Measurements from ENCODE around the gene ISG20. TPM values are rescaled to one million over a fixed set of nuclear protein-coding genes. Genes with fewer than 3 reads are reported as not detected.
"Not testable (repeated sequence)": the region's sequence is repeated elsewhere in the genome, so short reads cannot be mapped to it uniquely, and the experiment has no call there.

ISG20 gene
- total RNA-seq, 1 experiment from 2014 or later, result 7.9 TPM

GRCh38 chr15:88618686-88619085 is 20.1 kb upstream of the ISG20 start:
- DNase-seq (ENCODE audit: low read depth), result no peak

DNA sequence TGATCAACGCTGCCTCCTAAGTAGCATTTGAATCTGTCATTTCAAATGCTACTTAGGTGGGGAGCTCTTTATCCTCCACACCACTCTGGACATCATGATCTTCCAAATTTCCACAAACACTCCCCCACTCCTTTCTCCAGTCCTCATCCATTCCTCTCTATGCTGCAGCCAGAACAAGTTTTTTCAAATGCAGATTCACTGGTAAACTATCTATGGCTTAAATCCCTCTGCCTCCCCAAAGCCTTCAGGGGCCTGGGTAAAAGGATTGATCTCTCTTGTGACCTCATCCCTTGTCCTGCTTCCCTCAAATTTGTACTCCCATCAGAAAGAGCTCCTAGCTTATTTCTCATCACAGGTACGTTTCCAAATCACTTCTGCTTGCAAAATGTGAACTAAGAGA is 19.0 kb upstream of the ISG20 start:
- no peak for DNase-seq (ENCODE audit: low read depth)

DNA sequence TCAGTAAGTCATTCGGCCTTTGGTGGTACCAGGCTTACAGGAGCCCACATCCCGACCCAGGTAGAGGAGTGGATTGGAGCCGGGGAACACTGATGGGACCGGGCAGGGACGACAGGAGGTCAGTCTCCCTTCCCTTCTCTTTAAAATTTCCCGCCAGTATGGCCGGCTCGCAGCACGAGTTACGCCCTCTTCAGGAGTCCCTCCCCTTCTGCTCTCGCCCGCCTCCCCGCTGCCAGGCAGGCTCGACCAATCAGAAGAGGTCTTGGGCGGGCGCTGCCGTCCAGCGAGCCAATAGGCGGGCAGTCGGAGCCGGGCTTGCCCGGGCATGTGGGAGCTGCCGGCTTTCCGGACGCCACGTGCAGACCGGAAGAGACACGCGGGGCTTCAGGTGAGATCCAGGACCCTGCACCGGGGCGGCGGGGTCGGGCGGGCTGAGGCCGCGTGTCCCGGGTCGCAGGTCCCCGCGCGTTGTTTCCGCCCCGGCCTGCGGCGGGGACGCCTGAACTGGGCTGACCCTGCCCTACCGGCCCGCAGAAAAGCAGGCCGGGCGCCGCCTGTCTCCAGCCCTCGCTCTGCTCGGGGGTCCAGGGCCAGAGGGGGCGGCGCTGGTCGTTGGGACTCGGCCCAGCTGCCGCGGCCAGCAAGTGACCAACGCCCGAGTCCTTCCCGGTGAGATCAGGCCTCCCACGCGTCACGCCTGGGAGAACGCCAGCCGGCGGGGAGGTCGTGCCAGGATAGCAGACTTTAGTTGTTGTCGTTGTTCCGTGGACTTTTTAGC is 17.6 kb upstream of the ISG20 start, which contains the start of gene AEN:
Gene AEN (plus strand): TSS at position 346 of the 778 bp plus-strand sequence. CDS start 4,870 bp downstream, outside the sequence.
- peak; percentile 90 for DNase-seq (ENCODE audit: low read depth)

- DNase-seq (ENCODE audit: low read depth), result no peak
These were observed 16.8 kb upstream of the ISG20 start for GRCh38 chr15:88621789-88622604.

DNA sequence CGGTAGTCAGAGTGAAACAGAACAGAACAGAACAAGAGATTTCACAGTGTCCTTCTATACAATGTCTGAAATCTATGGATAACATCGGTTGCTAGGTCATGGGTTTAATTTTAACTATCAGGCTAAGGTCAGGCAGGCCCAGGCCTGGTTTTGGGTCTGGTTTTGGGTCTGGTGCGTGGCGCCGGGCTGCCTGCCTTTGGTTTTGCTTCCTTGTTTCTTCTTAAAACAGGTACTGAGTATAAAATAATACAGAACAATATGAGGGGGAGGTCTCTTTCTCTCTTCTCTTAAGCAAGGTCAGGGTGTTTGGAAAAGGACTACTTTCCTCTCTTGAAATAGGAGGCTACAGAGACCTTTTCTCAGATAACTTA is 16.2 kb upstream of the ISG20 start:
- DNase-seq (ENCODE audit: low read depth), result no peak

DNA sequence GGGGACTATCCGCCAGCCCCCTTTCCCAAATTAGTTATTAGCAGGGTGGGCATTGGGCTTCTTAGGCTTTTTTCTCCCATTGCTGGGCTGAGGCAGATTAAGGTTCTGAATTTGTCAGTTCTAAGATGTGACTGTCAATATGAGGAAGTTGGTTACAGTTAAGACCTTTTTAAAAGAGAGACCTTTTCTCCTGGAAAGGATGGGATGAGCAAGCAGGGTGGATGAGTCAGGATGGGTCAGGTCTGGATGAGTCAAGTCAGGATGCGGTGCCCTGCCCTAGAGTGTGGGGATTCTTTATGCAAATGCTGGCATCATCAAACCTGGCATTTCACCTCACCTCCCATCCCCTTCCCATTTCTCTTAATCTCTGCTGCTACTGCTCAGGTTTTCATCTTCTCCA is 15.8 kb upstream of the ISG20 start:
- peak; percentile 79 for DNase-seq (ENCODE audit: low read depth)

DNA sequence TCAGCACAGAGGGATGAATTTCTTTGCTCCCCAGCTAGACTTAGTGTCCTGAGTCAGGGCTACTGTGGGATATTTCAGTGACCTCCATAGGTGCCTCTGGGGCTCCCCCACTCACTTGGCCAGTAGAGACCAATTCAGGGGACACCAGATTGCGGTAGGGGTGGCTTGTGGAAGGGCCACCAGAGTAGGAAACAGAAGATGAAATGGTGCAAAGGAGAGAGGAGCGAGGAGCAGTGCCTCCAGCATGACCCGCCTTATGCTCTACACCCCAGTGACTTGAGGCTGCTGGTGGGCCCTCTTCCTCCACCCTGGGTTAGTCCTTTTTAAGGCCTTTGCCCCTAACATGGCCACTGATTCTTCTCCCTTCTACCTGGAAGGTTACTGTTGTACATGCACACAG is 15.2 kb upstream of the ISG20 start:
- DNase-seq (ENCODE audit: low read depth), result no peak

DNA sequence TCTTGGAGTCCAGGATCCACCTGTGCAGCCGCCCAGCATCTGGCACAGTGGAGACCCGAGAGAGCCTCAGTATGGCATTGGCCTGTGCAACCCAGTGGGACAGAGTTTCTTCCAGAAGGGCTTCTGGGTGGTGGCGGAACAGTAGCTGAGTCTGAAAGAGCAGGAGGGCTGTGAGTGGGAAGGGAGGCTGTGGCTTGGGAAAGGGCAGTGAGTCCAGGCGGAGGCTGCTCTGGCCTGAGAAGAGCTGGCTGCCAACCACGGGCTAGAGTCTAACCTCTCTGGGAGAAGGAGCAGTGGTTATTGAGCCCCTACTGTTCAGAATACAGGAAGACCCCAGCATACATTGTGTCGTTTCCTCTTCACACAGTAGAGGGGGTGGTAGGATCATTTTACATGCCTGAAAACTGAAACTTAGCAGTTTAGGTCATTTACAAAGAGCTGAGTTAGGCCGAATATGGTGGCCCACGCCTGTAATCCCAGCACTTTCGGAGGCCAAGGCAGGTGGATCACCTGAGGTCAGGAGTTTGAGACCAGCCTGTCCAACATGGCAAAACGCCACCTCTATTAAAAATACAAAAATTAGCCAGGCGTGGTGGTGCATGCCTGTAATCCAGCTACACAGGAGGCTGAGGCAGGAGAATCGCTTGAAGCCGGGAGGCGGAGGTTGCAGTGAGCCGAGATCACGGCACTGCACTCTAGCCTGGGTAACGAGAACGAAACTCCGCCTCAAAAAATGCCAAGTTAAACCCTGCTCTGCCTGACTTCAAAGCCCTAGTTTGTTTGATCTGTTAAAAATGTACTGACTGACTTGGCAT is 14.5 kb upstream of the ISG20 start:
- DNase-seq (ENCODE audit: low read depth), result no peak

- no peak for DNase-seq (ENCODE audit: low read depth)
These were observed 13.8 kb upstream of the ISG20 start for GRCh38 chr15:88624971-88625490.

- no peak for DNase-seq (ENCODE audit: low read depth)
These were observed 12.7 kb upstream of the ISG20 start for GRCh38 chr15:88625943-88626741.

DNA sequence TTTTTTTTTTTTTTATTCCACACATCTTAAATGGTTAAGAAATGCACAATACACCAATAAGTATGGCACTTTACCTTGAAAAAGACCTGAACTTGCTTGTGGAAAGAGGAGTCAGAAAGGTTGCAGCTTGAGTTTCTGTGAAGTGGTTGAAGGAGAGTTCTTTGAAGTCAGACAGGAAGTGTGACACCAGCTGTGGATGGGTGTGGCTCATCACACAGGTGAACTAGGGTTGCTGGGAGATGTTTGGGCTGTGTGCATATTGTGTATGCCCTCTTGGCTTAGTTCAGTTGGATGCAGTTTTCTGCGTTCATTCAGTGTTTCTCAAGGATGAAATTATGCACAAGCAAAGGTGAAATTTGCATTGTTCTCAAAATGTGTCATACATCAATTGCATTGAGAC is 11.4 kb upstream of the ISG20 start:
- DNase-seq (ENCODE audit: low read depth), result no peak

DNA sequence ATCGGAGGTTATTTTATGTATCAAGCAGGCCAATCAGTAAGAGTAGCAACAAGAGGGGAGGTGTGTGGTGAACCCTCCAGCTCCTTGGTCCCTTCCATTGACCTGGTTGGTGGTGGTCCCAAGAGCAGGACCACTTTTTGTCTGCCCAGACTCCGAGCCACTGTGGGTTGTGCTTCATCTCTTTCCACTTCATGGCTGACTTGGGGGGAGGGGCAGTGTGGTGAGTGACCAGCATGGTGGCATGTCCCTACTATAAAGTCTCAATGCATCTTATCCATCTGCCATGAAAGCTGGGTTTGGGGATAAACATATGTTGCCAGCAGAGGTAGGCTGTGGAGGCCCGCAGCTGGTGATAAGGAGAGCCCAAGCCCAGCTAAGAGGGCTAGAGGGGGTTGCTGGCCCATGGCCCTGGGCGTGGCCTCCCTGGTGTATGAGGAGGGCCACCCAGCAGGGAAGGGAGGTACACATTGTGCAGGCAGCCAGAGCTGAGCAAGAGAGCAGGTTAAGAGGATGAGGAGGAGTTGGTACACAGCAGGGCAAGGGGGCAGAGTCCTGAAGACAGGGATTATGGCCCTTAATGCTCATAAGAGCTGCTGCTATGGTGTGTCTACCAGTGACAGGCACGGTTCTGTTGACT is 10.7 kb upstream of the ISG20 start:
- DNase-seq (ENCODE audit: low read depth), result no peak

- no peak for DNase-seq (ENCODE audit: low read depth)
These were observed 9.7 kb upstream of the ISG20 start for GRCh38 chr15:88629071-88629470.

DNA sequence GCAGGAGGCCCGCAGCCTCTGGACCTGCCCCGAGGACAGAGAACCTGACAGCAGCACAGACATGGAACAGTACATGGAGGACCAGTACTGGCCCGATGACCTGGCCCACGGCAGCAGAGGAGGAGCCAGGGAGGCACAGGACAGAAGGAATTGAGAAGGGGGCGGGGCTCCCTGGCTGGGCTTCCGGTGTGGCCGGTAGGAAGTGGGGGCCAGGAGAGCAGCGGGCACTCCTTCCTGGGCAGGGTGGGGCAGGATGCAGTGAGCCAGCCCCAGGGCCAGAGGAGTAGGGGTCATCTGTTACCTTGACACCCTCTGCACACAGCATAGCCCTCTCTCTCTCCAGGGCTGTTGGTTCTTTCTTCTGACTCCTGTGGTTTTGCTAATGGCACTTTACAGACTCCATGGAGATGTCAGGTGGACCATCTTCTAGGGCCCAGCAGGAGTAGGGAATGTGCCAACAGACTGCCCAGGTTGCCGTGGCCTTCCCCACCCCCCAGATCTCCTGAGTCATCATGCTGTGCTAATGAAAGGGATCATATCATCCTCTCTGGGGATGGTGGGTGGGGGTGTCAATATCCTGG is 8.6 kb upstream of the ISG20 start:
- DNase-seq (ENCODE audit: low read depth), result no peak

DNA sequence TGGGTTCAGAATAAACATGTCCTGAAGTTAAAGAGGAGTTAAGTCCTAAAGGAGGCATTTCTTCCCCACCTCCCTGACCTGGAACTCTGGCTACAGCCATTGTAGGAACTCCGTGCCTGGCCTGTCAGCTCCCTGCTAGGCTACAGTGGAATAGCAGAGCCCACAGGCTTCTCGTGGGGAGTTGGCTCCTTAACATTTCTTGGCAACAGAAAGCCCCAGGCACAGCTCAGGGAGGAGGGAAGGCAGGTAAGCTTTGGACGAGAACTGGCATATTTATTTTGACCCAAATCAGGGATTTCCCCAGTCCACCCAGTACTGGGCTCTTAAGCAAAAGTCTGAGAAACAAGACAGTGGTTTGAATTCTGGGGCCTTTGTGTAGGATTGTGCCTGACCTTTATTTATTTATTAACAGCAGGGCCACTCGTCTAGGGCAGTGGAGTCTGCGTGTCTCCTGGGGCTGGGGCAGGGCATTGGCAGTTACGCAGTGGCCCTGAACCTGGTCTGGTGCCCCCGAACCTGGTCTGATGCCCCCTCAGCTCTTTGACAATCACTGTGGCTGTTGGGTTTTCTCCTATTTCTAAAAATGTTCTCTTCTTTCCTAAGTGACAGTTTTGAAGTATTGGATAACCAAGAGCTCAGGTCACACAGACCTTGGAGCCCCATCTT is 7.9 kb upstream of the ISG20 start:
- no peak for DNase-seq (ENCODE audit: low read depth)

DNA sequence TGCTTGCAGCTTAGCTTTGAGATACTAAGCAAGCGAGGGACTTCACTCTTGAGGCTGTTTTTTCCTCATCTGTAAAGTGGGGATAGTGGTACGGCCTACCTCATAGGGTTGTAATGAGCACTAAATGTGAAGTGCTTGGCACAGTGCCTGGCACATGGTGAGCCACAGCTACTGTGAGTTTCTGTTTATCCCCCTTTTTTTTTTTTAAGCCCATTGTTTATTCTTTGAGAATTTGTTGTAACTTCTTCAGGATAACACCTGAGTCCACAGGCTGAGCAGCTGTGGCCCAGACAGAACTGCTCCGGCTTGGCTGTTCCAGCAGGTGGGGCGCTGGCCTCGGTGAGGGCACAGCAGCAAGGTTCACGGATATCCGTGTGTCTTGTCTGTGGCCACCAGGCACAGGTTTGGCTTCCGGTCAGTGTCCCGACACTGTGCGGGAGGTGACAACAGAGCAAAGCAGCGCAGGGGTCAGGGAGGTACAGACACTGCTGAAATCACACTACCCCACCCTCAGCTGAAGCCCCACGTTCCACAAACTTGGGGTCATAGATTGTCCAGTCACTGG is 7.3 kb upstream of the ISG20 start:
- no peak for DNase-seq (ENCODE audit: low read depth)

DNA sequence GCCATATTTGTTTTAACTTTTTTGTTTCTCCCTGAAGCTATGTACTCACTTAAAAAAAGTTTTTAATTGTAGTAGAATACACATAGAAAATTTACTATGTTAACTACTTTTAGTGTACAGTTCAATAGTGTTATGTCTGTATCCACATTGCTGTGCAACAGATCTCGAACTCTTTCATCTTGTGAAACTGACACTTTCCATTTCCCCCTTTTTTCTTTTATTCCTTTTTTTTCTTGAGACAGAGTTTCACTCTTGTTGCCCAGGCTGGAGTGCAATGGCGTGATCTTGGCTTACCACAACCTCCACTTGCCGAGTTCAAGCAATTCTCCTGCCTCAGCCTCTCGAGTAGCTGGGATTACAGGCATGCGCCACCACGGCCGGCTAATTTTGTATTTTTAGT is 6.0 kb upstream of the ISG20 start:
- not testable (repeated sequence) for DNase-seq (ENCODE audit: low read depth)

GRCh38 chr15:88634449-88634848 is 4.4 kb upstream of the ISG20 start:
- DNase-seq (ENCODE audit: low read depth), result no peak

DNA sequence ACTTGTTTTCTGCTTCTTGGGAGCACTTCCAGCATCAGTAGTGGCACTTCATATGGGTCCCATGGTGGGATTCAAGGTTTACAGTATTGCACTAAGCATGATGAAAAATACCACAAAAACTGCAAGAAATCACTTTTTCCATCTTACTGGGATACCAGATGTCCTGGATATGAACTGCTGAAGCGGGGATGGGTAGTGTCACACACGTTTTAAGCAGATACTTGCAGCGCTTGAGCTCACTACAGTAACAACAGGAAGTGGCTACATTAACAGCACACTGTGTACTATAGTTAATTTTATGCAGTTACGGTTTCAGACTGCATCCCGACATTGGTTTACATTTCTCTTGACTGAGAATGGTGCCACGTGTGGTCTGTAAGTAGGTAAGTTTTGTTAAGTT is 3.5 kb upstream of the ISG20 start:
- DNase-seq (ENCODE audit: low read depth), result no peak

All from Daoy (cell line).